CD4-positive, CD25-positive, alpha-beta regulatory T cell (primary cell): ENCODE results near the gene CACNB4. TPM values are rescaled to one million over a fixed set of nuclear protein-coding genes. Genes with fewer than 3 reads are reported as not detected.
"Not testable (repeated sequence)": the region's sequence is repeated elsewhere in the genome, so short reads cannot be mapped to it uniquely, and the experiment has no call there.

Experiments used
- ATAC-seq, 2 donors: fragments of 150-1000 bp; cut with Tn5 transposase; one replicate each; pipeline ENCODE4 v1.10.0; 2021; ENCODE audit warnings: low read depth in 2 of 2, moderate number of reproducible peaks in 2 of 2, moderate library complexity in 1 of 2
- DNase-seq, 3 donors: peaks; one replicate each; pipeline versions ENCODE4 v3.0.0 to v3.0.0-alpha.2; 2012 to 2022; ENCODE audit warnings: mixed read lengths in 1 of 3
- H3K27ac ChIP-seq: one replicate; pipeline ENCODE4 v1.7.0; 2013; ENCODE audit warnings: mild to moderate bottlenecking, low read length; ENCODE audit not compliant: insufficient read depth, poor library complexity, severe bottlenecking
- H3K27me3 ChIP-seq: one replicate; pipeline ENCODE4 v1.7.0; 2013; ENCODE audit warnings: low read length; ENCODE audit not compliant: control insufficient read depth, insufficient read depth
- H3K36me3 ChIP-seq: one replicate; pipeline ENCODE4 v1.7.0; 2013; ENCODE audit warnings: mild to moderate bottlenecking, low read length, moderate library complexity; ENCODE audit not compliant: control insufficient read depth, insufficient read depth
- H3K4me1 ChIP-seq: 2 replicates; pipeline ENCODE4 v1.7.0; 2013; ENCODE audit warnings: mild to moderate bottlenecking, low read length; ENCODE audit not compliant: insufficient read depth, control insufficient read depth, poor library complexity, severe bottlenecking
- H3K4me3 ChIP-seq: one replicate; pipeline ENCODE4 v1.7.0; 2013; ENCODE audit warnings: low read depth, mild to moderate bottlenecking, low read length, moderate library complexity
- H3K9me3 ChIP-seq, 2 experiments: 1 replicate in 1 of 2; 2 replicates in 1 of 2; pipeline ENCODE4 v1.7.0; 2013; ENCODE audit warnings: low read length in 2 of 2, mild to moderate bottlenecking in 1 of 2, moderate library complexity in 1 of 2; ENCODE audit not compliant: control insufficient read depth in 2 of 2
- H3K27ac Mint-ChIP-seq, 3 donors: one replicate each; pipeline ENCODE4 v1.8.0; 2020 to 2022; ENCODE audit warnings: mild to moderate bottlenecking in 3 of 3, mixed read lengths in 3 of 3, moderate library complexity in 2 of 3
- H3K27me3 Mint-ChIP-seq: one replicate; pipeline ENCODE4 v1.8.0; 2022; ENCODE audit warnings: mild to moderate bottlenecking, mixed read lengths
- H3K36me3 Mint-ChIP-seq: one replicate; pipeline ENCODE4 v1.8.0; 2020; ENCODE audit warnings: mixed read lengths
- H3K4me1 Mint-ChIP-seq, 4 donors: one replicate each; pipeline ENCODE4 v1.8.0; 2020 to 2022; ENCODE audit warnings: mixed read lengths in 4 of 4, mild to moderate bottlenecking in 1 of 4
- H3K4me3 Mint-ChIP-seq, 4 donors: one replicate each; pipeline ENCODE4 v1.8.0; 2020 to 2022; ENCODE audit warnings: mild to moderate bottlenecking in 4 of 4, mixed read lengths in 4 of 4, moderate library complexity in 3 of 4
- H3K9me3 Mint-ChIP-seq, 7 donors: one replicate each; pipeline ENCODE4 v1.8.0; 2020 to 2022; ENCODE audit warnings: mixed read lengths in 7 of 7, mild to moderate bottlenecking in 3 of 7, moderate library complexity in 2 of 7
- polyA plus RNA-seq, 4 donors: library from polyadenylated mRNA; unstranded; fragments of 300-500 nt; fragmentation: Illumina TruSeq; gene quantifications; one replicate each; pipeline ENCODE4 v1.2.3, GENCODE V29; 2021
- total RNA-seq: library from RNA; stranded (reverse); gene quantifications from one replicate; pipeline ENCODE4 v1.2.3, GENCODE V29; 2022

Gene CACNB4
- total and polyA plus RNA-seq, 5 donors from 2014 or later = 0.30 TPM; not detected in 4

GRCh38 chr2:151878655-151879563 lies 219.9 kb downstream of the CACNB4 start:
- no peaks in the 10 kb centered on the region for H3K27me3 ChIP-seq
- H3K9me3 ChIP-seq = no peaks in the 10 kb centered on the region
- DNase-seq = peak in 1 of 3 donors; percentile 2
- no peak overlapping the region for H3K27ac ChIP-seq
- no peaks in the 10 kb centered on the region for H3K4me1 ChIP-seq
- Mint-ChIP-seq H3K4me3 (no peak overlapping the region), H3K4me1 (peaks cover 0 to 4% (median 0%) of the 10 kb centered on the region in 4 donors), H3K27ac (no peak overlapping the region), H3K9me3 (peaks cover 0 to 3% (median 0%) of the 10 kb centered on the region in 7 donors), H3K36me3 (no peaks in the 10 kb centered on the region), H3K27me3 (peaks cover 1% of the 10 kb centered on the region)
- H3K4me3 ChIP-seq = no peak overlapping the region
- no peak for ATAC-seq
- no peaks in the 10 kb centered on the region for H3K36me3 ChIP-seq

- Histone ChIP-seq H3K27me3 (no peaks in the 10 kb centered on the region), H3K36me3 (no peaks in the 10 kb centered on the region), H3K27ac (no peak overlapping the region), H3K4me3 (no peak overlapping the region), H3K4me1 (no peaks in the 10 kb centered on the region), H3K9me3 (no peaks in the 10 kb centered on the region)
- Mint-ChIP-seq H3K27ac (no peak overlapping the region), H3K27me3 (peaks cover 6% of the 10 kb centered on the region), H3K4me1 (peaks cover 0 to 4% (median 0%) of the 10 kb centered on the region in 4 donors), H3K9me3 (peaks cover 0 to 3% (median 0%) of the 10 kb centered on the region in 7 donors), H3K4me3 (no peak overlapping the region), H3K36me3 (no peaks in the 10 kb centered on the region)
- ATAC-seq = no peak
- no peak for DNase-seq
Measured at GRCh38 chr2:151878204-151878603, 220.6 kb downstream of the CACNB4 start.

- H3K4me1 ChIP-seq, DNase-seq, H3K27ac Mint-ChIP-seq, H3K27me3 Mint-ChIP-seq, H3K27ac ChIP-seq, H3K4me1 Mint-ChIP-seq, H3K36me3 Mint-ChIP-seq, H3K4me3 Mint-ChIP-seq, H3K36me3 ChIP-seq, H3K4me3 ChIP-seq, H3K27me3 ChIP-seq, ATAC-seq, H3K9me3 ChIP-seq, H3K9me3 Mint-ChIP-seq: not testable (repeated sequence)
Measured at GRCh38 chr2:151875631-151876030, 223.2 kb downstream of the CACNB4 start.

- no peaks in the 10 kb centered on the region for H3K36me3 ChIP-seq
- H3K36me3 Mint-ChIP-seq = no peaks in the 10 kb centered on the region
- peaks cover 0 to 4% (median 0%) of the 10 kb centered on the region in 7 donors for H3K9me3 Mint-ChIP-seq
- H3K4me3 Mint-ChIP-seq = no peak overlapping the region
- peaks cover 0 to 4% (median 0%) of the 10 kb centered on the region in 4 donors for H3K4me1 Mint-ChIP-seq
- ATAC-seq (no peak), DNase-seq (no peak)
- H3K27ac ChIP-seq = no peak overlapping the region
- no peaks in the 10 kb centered on the region for H3K4me1 ChIP-seq
- no peak overlapping the region for H3K4me3 ChIP-seq
- H3K27me3 Mint-ChIP-seq = peaks cover 16% of the 10 kb centered on the region
- H3K27me3 ChIP-seq = no peaks in the 10 kb centered on the region
- H3K9me3 ChIP-seq = no peaks in the 10 kb centered on the region
- no peak overlapping the region for H3K27ac Mint-ChIP-seq
Measured at GRCh38 chr2:151872463-151872862, 226.4 kb downstream of the CACNB4 start.

GRCh38 chr2:151869291-151869690 lies 229.6 kb downstream of the CACNB4 start:
- H3K27ac ChIP-seq = no peak overlapping the region
- Mint-ChIP-seq H3K4me1 (peaks cover 0 to 3% (median 0%) of the 10 kb centered on the region in 4 donors), H3K4me3 (no peak overlapping the region), H3K36me3 (no peaks in the 10 kb centered on the region), H3K9me3 (peaks cover 0 to 4% (median 0%) of the 10 kb centered on the region in 7 donors), H3K27me3 (peaks cover 31% of the 10 kb centered on the region), H3K27ac (no peak overlapping the region)
- H3K27me3 ChIP-seq = no peaks in the 10 kb centered on the region
- no peaks in the 10 kb centered on the region for H3K9me3 ChIP-seq
- no peak for ATAC-seq
- H3K36me3 ChIP-seq = no peaks in the 10 kb centered on the region
- H3K4me1 ChIP-seq = no peaks in the 10 kb centered on the region
- no peak for DNase-seq
- no peak overlapping the region for H3K4me3 ChIP-seq

GRCh38 chr2:151862700-151863099 lies 236.1 kb downstream of the CACNB4 start:
- no peaks in the 10 kb centered on the region for H3K27me3 ChIP-seq
- no peak overlapping the region for H3K27ac ChIP-seq
- no peaks in the 10 kb centered on the region for H3K9me3 ChIP-seq
- ATAC-seq (no peak), DNase-seq (no peak)
- Mint-ChIP-seq H3K36me3 (no peaks in the 10 kb centered on the region), H3K27ac (no peak overlapping the region), H3K27me3 (peaks cover 25% of the 10 kb centered on the region), H3K4me1 (no peaks in the 10 kb centered on the region), H3K9me3 (peaks cover 0 to 2% (median 0%) of the 10 kb centered on the region in 7 donors), H3K4me3 (no peak overlapping the region)
- no peaks in the 10 kb centered on the region for H3K4me1 ChIP-seq
- H3K4me3 ChIP-seq = no peak overlapping the region
- no peaks in the 10 kb centered on the region for H3K36me3 ChIP-seq

- Histone ChIP-seq H3K27me3 (peaks cover 2% of the 10 kb centered on the region), H3K9me3 (no peaks in the 10 kb centered on the region), H3K36me3 (no peaks in the 10 kb centered on the region), H3K4me1 (no peaks in the 10 kb centered on the region), H3K4me3 (no peak overlapping the region), H3K27ac (no peak overlapping the region)
- peaks cover 20% of the 10 kb centered on the region for H3K27me3 Mint-ChIP-seq
- H3K4me3 Mint-ChIP-seq = no peak overlapping the region
- H3K9me3 Mint-ChIP-seq = peaks cover 0 to 2% (median 0%) of the 10 kb centered on the region in 7 donors
- no peaks in the 10 kb centered on the region for H3K4me1 Mint-ChIP-seq
- no peak for DNase-seq
- H3K36me3 Mint-ChIP-seq = no peaks in the 10 kb centered on the region
- no peak overlapping the region for H3K27ac Mint-ChIP-seq
- ATAC-seq = no peak
Measured at GRCh38 chr2:151861174-151861573, 237.7 kb downstream of the CACNB4 start.
